IMR-90 (cell line): ENCODE results near the gene IQSEC1. TPM values are rescaled to one million over a fixed set of nuclear protein-coding genes. Genes with fewer than 3 reads are reported as not detected.

Source experiments
- CHD1 ChIP-seq: IDR thresholded peaks from 2 replicates; pipeline ENCODE4 v1.6.1; 2012; ENCODE audit warnings: low read depth, low read length, improper control_type of control experiment
- polyA plus RNA-seq, 3 experiments: library from polyadenylated mRNA; depleted of rRNA; stranded (reverse); fragments of >200 nt; gene quantifications; 2 replicates each; pipeline ENCODE4 v1.2.3, GENCODE V29; 2012; ENCODE audit warnings: low replicate concordance in 1 of 3
- total RNA-seq: library from RNA; depleted of rRNA; stranded (reverse); fragments of >200 nt; gene quantifications from 2 replicates; pipeline ENCODE4 v1.2.3, GENCODE V29; 2012
- TF ChIP-seq, protein P1 (sequence below): conservative IDR thresholded peaks from 2 replicates; pipeline ENCODE4 v1.5.1; 2012; ENCODE audit warnings: mild to moderate bottlenecking, low read depth, low read length, improper control_type of control experiment

The IQSEC1 gene
- total and polyA plus RNA-seq, 2 of the 4 experiments (the other 2 are of a cell fraction) = 5.9 to 11.9 TPM

DNA sequence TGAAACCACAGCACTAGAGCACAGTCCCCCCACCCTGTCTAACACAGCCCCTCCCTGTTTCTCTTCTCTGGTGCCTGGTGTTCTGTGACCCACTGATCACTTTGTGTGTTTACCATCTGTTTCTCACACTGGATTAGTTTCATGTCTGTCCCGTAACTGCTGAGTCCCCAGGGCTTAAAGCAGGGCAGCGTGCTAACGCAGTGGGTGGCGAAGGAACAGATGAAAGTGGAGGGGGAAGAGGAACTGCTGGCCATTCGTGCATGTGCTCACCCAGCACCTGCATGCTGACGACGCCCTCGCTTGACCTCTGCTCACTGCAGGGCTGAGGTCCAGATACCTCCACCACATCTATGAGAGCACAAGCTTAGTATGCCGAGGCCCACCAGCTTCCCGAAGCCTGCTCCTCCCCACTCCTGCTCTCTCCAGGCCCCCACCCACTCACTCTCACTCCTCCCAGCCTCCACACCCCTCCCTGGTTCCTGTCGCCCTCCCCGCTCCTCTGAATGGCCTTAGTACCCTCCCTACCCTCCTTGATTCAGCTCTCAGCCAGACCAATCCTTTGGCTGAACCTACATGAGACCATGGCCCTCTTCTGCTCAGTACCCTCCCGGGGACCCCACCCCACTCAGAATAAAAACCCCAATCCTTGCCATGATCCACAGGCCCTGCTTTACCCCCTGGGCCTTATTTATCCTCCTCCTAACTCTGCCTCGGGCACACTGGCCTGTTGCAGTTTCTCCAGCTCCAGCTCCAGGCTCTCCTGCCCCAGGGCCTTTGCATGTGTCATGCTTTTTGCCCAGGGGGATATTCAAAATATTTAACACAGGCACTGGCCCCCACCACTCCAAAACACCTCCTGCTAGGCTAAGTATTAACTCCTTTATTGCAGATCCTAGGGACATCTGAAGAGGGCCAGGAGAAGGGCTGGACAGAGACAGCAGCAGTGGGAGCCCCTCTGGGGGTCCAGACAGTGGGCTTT, 15.1 kb upstream of the IQSEC1 start (continued):
- TF ChIP-seq, protein P1, sequence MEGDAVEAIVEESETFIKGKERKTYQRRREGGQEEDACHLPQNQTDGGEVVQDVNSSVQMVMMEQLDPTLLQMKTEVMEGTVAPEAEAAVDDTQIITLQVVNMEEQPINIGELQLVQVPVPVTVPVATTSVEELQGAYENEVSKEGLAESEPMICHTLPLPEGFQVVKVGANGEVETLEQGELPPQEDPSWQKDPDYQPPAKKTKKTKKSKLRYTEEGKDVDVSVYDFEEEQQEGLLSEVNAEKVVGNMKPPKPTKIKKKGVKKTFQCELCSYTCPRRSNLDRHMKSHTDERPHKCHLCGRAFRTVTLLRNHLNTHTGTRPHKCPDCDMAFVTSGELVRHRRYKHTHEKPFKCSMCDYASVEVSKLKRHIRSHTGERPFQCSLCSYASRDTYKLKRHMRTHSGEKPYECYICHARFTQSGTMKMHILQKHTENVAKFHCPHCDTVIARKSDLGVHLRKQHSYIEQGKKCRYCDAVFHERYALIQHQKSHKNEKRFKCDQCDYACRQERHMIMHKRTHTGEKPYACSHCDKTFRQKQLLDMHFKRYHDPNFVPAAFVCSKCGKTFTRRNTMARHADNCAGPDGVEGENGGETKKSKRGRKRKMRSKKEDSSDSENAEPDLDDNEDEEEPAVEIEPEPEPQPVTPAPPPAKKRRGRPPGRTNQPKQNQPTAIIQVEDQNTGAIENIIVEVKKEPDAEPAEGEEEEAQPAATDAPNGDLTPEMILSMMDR = no peak
- no peak for TF ChIP-seq CHD1
